Epithelial cell of proximal tubule (primary cell): Measurements from ENCODE around the gene RPS15. TPM values are rescaled to one million over a fixed set of nuclear protein-coding genes. Genes with fewer than 3 reads are reported as not detected.

ENCODE experiments used
- DNase-seq: peaks from one replicate; pipeline ENCODE4 v3.0.0-alpha.2; 2011; ENCODE audit warnings: low read depth
- H3K4me3 ChIP-seq: 2 replicates; pipeline ENCODE4 v1.5.1; 2011; ENCODE audit warnings: low read depth, mild to moderate bottlenecking, low read length
- total RNA-seq: library from RNA; depleted of rRNA; stranded (reverse); fragments of >200 nt; gene quantifications from 2 replicates; pipeline ENCODE4 v1.2.3, GENCODE V29; 2015
- TF ChIP-seq, protein P1 (sequence below): conservative IDR thresholded peaks from 2 replicates; pipeline ENCODE4 v1.5.1; 2012; ENCODE audit warnings: low read depth, mild to moderate bottlenecking, low read length

The RPS15 gene
- total RNA-seq, 1 donor from 2014 or later = 3,361 TPM

DNA sequence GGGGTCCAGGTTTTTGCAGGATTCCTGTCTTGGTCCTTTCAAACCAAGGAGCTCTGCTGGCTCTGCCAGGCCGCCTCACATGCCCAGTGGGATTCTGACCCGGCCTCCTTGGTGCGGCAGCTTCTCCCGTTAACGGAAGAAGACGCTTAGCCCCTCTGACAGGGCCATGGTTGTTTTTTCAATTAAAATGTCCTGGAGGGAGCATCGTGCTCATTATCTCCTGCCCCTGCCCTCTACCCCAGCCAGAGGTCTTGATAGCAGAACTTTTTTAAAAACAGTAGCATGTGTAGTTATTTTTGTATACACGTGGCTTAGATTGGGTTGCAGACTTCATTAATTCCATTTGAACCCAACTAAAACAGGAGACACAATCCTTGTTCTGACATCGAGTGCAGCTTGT lies 11.5 kb upstream of the RPS15 start:
- no peak overlapping the region for H3K4me3 ChIP-seq
- no peak for DNase-seq
- TF ChIP-seq, protein P1, sequence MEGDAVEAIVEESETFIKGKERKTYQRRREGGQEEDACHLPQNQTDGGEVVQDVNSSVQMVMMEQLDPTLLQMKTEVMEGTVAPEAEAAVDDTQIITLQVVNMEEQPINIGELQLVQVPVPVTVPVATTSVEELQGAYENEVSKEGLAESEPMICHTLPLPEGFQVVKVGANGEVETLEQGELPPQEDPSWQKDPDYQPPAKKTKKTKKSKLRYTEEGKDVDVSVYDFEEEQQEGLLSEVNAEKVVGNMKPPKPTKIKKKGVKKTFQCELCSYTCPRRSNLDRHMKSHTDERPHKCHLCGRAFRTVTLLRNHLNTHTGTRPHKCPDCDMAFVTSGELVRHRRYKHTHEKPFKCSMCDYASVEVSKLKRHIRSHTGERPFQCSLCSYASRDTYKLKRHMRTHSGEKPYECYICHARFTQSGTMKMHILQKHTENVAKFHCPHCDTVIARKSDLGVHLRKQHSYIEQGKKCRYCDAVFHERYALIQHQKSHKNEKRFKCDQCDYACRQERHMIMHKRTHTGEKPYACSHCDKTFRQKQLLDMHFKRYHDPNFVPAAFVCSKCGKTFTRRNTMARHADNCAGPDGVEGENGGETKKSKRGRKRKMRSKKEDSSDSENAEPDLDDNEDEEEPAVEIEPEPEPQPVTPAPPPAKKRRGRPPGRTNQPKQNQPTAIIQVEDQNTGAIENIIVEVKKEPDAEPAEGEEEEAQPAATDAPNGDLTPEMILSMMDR = no peak

DNA sequence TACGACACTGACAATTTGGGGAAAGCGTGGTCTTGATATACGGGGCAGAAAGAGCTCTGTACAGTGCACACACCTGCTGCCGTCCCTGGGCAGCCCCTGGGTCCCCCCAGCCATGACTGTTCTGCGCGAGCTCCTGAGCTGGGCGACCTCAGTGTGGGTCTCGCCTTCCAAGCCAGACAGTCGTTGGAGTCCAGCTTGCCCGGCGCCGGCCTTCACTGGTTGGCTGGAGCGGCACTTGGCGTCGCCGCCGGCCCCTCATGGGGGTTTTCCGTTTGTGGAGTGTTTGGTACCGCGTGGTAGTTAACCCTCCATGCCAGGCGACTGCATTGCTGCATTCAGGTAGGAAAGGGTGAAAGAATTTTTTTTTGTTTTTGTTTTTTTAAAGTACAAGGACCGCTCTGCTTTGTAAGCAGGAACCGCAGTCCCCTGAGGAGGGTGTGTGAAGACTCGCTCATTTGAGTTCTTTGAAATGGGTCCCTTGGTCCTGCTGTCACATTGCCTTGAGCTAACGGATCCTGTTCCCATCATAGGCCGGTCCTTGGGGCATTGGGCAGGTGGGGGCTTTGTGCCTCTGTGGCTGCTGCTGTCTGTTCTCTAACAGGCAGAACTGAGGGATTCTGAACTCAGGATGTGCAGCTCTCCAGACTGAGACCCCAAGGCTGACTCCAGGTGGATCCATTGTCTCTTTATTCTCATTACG lies 10.8 kb upstream of the RPS15 start:
- no peak overlapping the region for H3K4me3 ChIP-seq
- DNase-seq = no peak
- TF ChIP-seq, protein P1 = no peak

DNA sequence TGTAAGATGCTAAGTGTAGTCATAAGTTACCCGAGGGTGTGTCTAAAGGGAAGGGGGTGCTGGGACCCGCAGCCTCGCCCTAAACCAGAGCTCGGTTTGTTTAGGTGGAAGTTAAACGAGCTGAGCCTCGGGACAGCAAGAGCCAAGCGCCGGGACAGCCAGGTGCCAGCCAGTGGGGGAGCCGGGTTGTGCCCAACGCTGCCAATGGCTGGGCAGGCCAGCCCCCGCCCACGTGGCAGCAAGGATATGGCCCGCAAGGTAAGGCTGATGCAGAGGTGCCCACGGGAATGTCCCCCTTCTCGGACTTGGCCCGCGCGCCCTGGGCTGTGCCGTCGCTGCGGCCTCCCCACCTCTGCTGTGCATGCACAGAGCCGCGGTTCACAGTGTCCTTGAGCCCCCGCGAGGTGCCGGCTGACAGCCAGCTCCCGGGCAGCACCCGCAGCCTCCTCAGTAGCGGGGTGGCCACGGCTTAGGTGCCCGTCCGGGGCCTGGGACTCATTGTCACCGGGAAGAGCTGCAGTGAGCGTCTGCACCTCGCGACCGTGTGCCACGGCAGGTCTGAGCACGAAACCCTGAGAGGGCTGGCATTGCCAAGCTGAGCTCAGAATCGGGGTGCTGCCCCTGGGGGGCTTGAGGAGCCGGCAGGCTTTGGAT lies 9.3 kb upstream of the RPS15 start:
- DNase-seq = no peak
- TF ChIP-seq, protein P1 = no peak
- no peak overlapping the region for H3K4me3 ChIP-seq

DNA sequence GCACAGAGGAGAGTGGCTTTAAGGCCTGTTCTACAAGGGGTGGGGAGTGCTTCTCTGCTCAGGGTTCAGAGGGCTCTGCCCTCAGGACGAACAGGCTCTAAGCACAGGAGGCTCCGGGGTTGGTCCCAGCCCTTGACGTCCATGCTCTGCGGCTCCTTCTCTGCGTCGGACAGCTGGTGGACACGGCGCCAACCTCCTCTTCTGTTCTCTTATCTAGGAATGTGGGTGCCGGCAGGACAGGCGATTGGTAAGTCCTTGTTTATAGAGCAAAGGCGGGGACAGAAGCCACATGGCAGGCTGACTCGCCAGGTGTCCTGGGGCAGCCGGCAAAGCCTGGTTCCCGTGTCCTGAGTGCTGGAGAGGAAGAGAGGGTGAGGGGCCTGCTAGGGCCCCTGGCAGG lies 8.4 kb upstream of the RPS15 start:
- H3K4me3 ChIP-seq = no peak overlapping the region
- TF ChIP-seq, protein P1 = no peak
- DNase-seq = no peak

DNA sequence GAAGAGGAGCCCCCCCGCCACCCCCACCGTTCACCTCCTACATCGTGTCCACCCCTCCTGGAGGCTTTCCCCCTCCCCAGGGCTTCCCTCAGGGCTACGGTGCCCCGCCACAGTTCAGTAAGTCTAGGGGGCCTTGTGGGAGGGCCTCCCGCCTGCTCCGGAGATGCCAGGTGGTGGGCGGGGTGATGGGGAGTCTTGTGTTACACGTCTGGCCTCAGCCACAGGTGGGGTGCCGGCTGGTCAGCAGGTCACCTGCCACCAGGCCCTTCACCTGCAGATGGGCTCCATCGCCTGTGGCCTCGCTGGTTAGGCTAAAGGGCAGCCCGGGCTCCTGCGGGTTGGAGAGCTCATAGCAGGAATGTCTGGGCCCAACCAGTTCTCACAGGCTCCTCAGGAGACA lies 8.0 kb upstream of the RPS15 start:
- H3K4me3 ChIP-seq = no peak overlapping the region
- no peak for DNase-seq
- TF ChIP-seq, protein P1 = no peak

DNA sequence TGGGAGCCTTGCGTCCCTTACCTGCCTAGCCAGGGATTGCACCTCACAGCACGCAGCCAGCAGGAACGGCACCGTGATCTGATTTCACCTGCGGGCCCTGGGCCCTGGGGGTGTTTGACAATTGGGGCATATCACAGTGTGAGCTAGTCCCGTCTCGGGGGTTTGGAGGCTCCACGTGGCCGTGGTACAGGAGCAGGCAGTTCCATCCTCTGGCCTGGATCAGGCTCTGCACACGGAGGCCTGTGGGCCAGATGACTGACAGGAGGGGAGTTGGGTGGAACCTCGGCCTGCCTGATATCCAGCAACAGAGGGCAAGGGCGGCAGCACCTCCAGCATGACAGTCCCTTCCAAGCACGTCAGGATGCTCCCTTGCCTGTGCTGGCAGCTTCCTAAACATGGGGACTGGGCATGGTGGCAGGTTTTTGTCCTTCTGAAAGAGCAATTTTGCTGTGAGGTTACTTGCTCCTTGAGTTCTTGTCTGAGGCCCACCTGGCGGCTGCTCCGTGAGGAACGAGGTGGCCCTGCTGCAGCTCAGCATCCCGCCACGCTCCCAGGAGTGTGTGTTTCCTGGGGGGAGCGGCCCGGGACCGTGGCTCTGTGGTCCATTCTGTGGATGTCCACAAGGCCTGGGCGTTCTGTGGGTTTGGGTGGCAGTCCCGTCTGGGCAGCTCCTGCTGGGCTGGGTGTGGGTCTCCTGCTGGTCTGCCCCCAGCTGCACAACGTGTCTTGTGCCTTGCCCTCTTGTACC lies 6.3 kb upstream of the RPS15 start:
- DNase-seq = no peak
- TF ChIP-seq, protein P1 = no peak
- no peak overlapping the region for H3K4me3 ChIP-seq

DNA sequence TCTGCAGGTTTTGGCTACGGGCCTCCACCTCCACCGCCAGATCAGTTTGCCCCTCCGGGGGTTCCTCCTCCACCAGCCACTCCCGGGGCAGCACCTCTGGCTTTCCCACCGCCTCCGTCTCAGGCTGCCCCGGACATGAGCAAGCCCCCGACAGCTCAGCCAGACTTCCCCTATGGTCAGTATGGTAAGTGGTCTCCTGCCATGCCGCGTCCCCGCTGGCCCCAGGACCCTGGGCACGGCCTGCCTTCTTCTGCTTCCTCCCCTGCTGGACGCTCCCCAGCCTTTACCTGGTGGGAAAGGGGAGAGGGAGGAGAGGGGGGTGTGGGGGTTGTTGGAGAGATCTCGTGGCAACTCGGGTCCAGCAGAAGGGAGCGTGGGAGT lies 5.7 kb upstream of the RPS15 start:
- H3K4me3 ChIP-seq = no peak overlapping the region
- TF ChIP-seq, protein P1 = no peak
- DNase-seq = no peak
